ENCODE results near the gene RCC1. TPM values are rescaled to one million over a fixed set of nuclear protein-coding genes. Genes with fewer than 3 reads are reported as not detected.
A peak's percentile ranks its signal among the peaks of the same experiment; 100 is the strongest.

Gene RCC1
- total RNA-seq, 2 donors from 2014 or later, result 10.1 to 23.4 TPM

- Histone ChIP-seq H3K36me3 (replicated peaks in 1 of 2; ENCODE audit: insufficient read depth in 1 of 2, low read depth in 2 of 2) (peaks cover 0 to 13% of the 10 kb centered on the region in 2 donors), H3K4me1 (peaks cover 41% of the 10 kb centered on the region), H3K27ac (peak overlapping the region in 3 of 4 donors; percentile 79 to 87 (median 82)), H3K9me3 (no peaks in the 10 kb centered on the region), H3K27me3 (no peaks in the 10 kb centered on the region), H3K4me3 (peak overlapping the region; percentile 61 to 86)
- 1 to 3% methylated on average over 14 of the region's 14 CpGs for WGBS, 2 donors
- ATAC-seq (no peak), DNase-seq (no peak)
- intact Hi-C loops (cut with DNase I), result loop anchor here (10.0 kb wide), 1 partner anchor 262 kb away; no protein-coding TSS in a partner anchor
- TF ChIP-seq POLR2A (IDR thresholded peaks at IDR 0.05), result no peak
- TF ChIP-seq CTCF (IDR thresholded peaks at IDR 0.05), result no peak
Observed at GRCh38 chr1:28506907-28507246, 1.0 kb downstream of the RCC1 start.

- no peak for TF ChIP-seq CTCF (IDR thresholded peaks at IDR 0.05)
- no peak for TF ChIP-seq POLR2A (IDR thresholded peaks at IDR 0.05)
- intact Hi-C loops (cut with DNase I), result loop anchor here (10.0 kb wide), 1 partner anchor 262 kb away; no protein-coding TSS in a partner anchor
- ATAC-seq (no peak), DNase-seq (no peak)
- WGBS, 2 donors, result 7 to 12% methylated on average over 9 to 11 of the region's 11 CpGs
- peak overlapping the region in 1 of 2 donors; percentile 86 for H3K4me3 ChIP-seq
- peaks cover 0 to 17% of the 10 kb centered on the region in 2 donors for H3K36me3 ChIP-seq (replicated peaks in 1 of 2; ENCODE audit: insufficient read depth in 1 of 2, low read depth in 2 of 2)
- H3K9me3 ChIP-seq, result no peaks in the 10 kb centered on the region
- no peaks in the 10 kb centered on the region for H3K27me3 ChIP-seq
- peak overlapping the region in 2 of 4 donors; percentile 79 to 87 for H3K27ac ChIP-seq
- peaks cover 41% of the 10 kb centered on the region for H3K4me1 ChIP-seq
Observed at GRCh38 chr1:28507247-28507645, 1.4 kb downstream of the RCC1 start.

DNA sequence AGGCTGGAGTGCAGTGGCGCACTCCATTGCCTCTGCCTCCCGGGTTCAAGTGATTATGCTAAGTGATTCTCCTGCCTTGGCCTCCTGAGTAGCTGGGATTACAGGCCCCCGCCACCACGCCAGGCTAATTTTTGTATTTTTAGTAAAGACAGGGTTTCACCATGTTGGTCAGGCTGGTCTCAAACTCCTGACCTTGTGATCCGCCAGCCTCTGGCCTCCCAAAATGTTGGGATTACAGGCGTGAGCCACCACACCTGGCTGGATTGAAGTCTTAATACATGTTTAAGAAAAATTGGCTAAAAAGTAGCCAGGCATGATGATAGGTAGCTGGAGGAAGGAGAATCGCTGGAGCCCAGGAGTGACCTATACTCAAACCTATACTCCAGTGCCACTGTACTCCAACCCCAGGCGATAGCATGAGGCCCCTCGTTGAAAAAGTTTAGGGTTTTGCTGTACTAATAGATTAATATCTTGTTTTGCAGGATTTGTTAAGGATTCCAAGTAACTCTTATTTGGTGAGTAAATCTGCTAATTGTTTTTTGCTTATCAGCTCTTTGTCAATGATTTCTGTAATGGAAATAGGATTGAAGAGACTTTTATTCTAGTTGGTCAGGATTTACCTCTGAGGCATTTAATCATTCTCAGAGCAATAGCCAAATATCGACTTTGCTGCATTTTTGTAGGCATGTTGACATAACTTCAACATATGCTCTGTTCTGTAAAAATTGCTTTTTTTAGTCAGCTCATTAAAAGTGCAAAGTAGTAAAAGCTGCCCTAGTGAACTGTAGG lies 2.0 kb downstream of the RCC1 start:
- peaks cover 41% of the 10 kb centered on the region for H3K4me1 ChIP-seq
- H3K4me3 ChIP-seq, result peak overlapping the region in 1 of 2 donors; percentile 86
- no peaks in the 10 kb centered on the region for H3K27me3 ChIP-seq
- no peak for ATAC-seq
- no peaks in the 10 kb centered on the region for H3K9me3 ChIP-seq
- TF ChIP-seq CTCF (IDR thresholded peaks at IDR 0.05), result no peak
- no peak for TF ChIP-seq POLR2A (IDR thresholded peaks at IDR 0.05)
- H3K27ac ChIP-seq, result peak overlapping the region; percentile 13 to 87 (median 60)
- DNase-seq, result no peak
- H3K36me3 ChIP-seq (replicated peaks in 1 of 2; ENCODE audit: insufficient read depth in 1 of 2, low read depth in 2 of 2), result peaks cover 0 to 22% of the 10 kb centered on the region in 2 donors
- intact Hi-C loops (cut with DNase I), result loop anchor here (10.0 kb wide), 1 partner anchor 263 kb away; no protein-coding TSS in a partner anchor
- 30 to 43% methylated on average over 10 of the region's 10 CpGs for WGBS, 2 donors

- Histone ChIP-seq H3K27ac (peak overlapping the region in 3 of 4 donors; percentile 41 to 87 (median 79)), H3K9me3 (no peaks in the 10 kb centered on the region), H3K36me3 (replicated peaks in 1 of 2; ENCODE audit: insufficient read depth in 1 of 2, low read depth in 2 of 2) (peaks cover 0 to 22% of the 10 kb centered on the region in 2 donors), H3K4me1 (peaks cover 41% of the 10 kb centered on the region), H3K4me3 (no peak overlapping the region), H3K27me3 (no peaks in the 10 kb centered on the region)
- intact Hi-C loops (cut with DNase I), result loop anchor here (10.0 kb wide), 1 partner anchor 264 kb away; no protein-coding TSS in a partner anchor
- TF ChIP-seq POLR2A (IDR thresholded peaks at IDR 0.05), result no peak
- no peak for TF ChIP-seq CTCF (IDR thresholded peaks at IDR 0.05)
- whole genome bisulfite sequencing, 2 donors, result 30 to 38% methylated on average over 4 to 5 of the region's 5 CpGs
- ATAC-seq (no peak), DNase-seq (no peak)
Observed at GRCh38 chr1:28508435-28508754, 2.6 kb downstream of the RCC1 start.
